ENCODE results near the gene ATP9A. TPM values are rescaled to one million over a fixed set of nuclear protein-coding genes. Genes with fewer than 3 reads are reported as not detected.

Gene ATP9A
- total RNA-seq, 2 experiments from 2014 or later: 0.58 to 0.65 TPM

DNA sequence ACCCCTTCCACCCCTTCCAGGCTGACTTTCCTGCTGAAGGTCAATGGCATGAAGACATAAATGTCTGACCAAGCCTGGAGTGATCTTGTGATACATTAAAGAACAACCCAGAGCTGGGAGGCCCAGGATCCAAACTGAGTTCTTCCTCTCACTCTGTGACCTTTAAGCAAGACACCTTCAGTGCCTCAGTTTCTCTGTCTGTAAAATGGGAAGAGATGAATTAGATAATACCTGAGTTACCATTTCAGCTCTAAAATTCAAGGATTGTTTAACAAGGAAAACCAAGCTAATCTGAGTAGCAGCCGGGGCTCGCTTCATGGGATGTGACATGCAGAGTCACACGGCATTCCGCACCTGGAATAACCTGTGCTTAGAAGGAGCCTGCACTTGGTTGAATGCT, 218.7 kb downstream of the ATP9A start:
- POLR2A ChIA-PET: interaction anchor here (1.2 to 1.3 kb wide), 2 partner anchors 8 to 74 kb away, joined by 3 to 5 read pairs; no protein-coding TSS in a partner anchor

DNA sequence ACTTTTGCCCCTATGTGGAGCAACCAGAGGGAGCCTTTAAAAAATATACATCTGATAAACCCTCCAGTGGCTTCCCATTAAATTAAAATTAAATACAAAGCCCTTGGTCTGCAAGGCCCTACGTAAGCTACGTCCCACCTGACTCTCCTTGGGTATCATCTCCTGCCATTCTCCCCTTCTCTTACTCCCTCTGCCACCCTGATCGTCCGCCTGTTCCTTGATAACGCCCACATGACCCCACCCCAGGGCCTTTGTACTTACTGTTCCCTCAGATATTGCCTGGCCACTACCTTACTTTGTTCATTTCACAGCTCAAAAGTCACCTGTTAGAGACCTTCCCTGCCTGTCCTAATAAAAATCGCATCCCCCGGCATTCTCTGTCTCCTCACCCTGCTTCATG, 220.2 kb downstream of the ATP9A start:
- intact Hi-C loops (cut with micrococcal nuclease): no loop called here

More for the DNA sequence above, 218.7 kb downstream of the ATP9A start:
- Mint-ChIP-seq H3K4me3 (no peak overlapping the region), H3K9me3 (no peaks in the 10 kb centered on the region), H3K27ac (no peak overlapping the region), H3K27me3 (no peaks in the 10 kb centered on the region), H3K36me3 (ENCODE audit: low read depth) (no peaks in the 10 kb centered on the region), H3K4me1 (ENCODE audit: low read depth) (peaks cover 9% of the 10 kb centered on the region)
- CTCF ChIA-PET: interaction anchor here (2.0 kb wide), 1 partner anchor 45 kb away, joined by 11 read pairs; no protein-coding TSS in a partner anchor
- ATAC-seq: no peak
- intact Hi-C loops (cut with micrococcal nuclease): no loop called here
- no peak for DNase-seq
- TF ChIP-seq, protein P1, sequence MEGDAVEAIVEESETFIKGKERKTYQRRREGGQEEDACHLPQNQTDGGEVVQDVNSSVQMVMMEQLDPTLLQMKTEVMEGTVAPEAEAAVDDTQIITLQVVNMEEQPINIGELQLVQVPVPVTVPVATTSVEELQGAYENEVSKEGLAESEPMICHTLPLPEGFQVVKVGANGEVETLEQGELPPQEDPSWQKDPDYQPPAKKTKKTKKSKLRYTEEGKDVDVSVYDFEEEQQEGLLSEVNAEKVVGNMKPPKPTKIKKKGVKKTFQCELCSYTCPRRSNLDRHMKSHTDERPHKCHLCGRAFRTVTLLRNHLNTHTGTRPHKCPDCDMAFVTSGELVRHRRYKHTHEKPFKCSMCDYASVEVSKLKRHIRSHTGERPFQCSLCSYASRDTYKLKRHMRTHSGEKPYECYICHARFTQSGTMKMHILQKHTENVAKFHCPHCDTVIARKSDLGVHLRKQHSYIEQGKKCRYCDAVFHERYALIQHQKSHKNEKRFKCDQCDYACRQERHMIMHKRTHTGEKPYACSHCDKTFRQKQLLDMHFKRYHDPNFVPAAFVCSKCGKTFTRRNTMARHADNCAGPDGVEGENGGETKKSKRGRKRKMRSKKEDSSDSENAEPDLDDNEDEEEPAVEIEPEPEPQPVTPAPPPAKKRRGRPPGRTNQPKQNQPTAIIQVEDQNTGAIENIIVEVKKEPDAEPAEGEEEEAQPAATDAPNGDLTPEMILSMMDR (IDR thresholded peaks at IDR 0.05): no peak

More for the DNA sequence above, 220.2 kb downstream of the ATP9A start:
- no peak overlapping the region for H3K4me3 Mint-ChIP-seq
- H3K36me3 Mint-ChIP-seq (ENCODE audit: low read depth): no peaks in the 10 kb centered on the region
- ChIA-PET POLR2A (interaction anchor here (1.1 to 1.3 kb wide), 2 partner anchors 72 to 85 kb away, joined by 3 to 5 read pairs; no protein-coding TSS in a partner anchor), CTCF (interaction anchor here (1.4 to 2.0 kb wide), 2 partner anchors 47 to 163 kb away, joined by 4 to 11 read pairs; no protein-coding TSS in a partner anchor)
- peaks cover 4% of the 10 kb centered on the region for H3K27me3 Mint-ChIP-seq
- no peaks in the 10 kb centered on the region for H3K9me3 Mint-ChIP-seq
- ATAC-seq (no peak), DNase-seq (no peak)
- H3K4me1 Mint-ChIP-seq (ENCODE audit: low read depth): peaks cover 4% of the 10 kb centered on the region
- TF ChIP-seq, protein P1 (IDR thresholded peaks at IDR 0.05): no peak
- H3K27ac Mint-ChIP-seq: no peak overlapping the region

Other genes starting within 250 kb of the ATP9A start
- gene NFATC2, start 225.7 kb downstream of the ATP9A start, total RNA-seq: 10 to 100 TPM; 38.3 to 40.9 TPM
- under 1 TPM; 0.74 to 0.92 TPM for gene SALL4, start 34.1 kb upstream of the ATP9A start, total RNA-seq

Measured in activated CD8-positive, alpha-beta T cell treated with anti-CD3 and anti-CD28 coated beads for 36 hours (primary cell).